GM21529 (cell line): ENCODE measurements around the gene UIMC1.

ENCODE experiments used
- ATAC-seq: cut with Tn5 transposase; IDR thresholded peaks from one replicate; pipeline ENCODE4 v1.9.1; 2021; ENCODE audit not compliant: unreplicated experiment

The UIMC1 gene

GRCh38 chr5:176904276-176904675 is 102.3 kb downstream of the UIMC1 start:
- no peak for ATAC-seq

- no peak for ATAC-seq
Measured at GRCh38 chr5:176902911-176903664, 103.5 kb downstream of the UIMC1 start.

GRCh38 chr5:176902102-176902814 is 104.3 kb downstream of the UIMC1 start:
- ATAC-seq, result no peak

- peak; percentile 63 for ATAC-seq
Measured at GRCh38 chr5:176901260-176902101, 105.1 kb downstream of the UIMC1 start.

- no peak for ATAC-seq
Measured at GRCh38 chr5:176900780-176901204, 105.8 kb downstream of the UIMC1 start.

- no peak for ATAC-seq
Measured at GRCh38 chr5:176899946-176900779, 106.4 kb downstream of the UIMC1 start.

GRCh38 chr5:176899296-176899891 is 107.2 kb downstream of the UIMC1 start, which contains the start of gene HK3:
HK3 (minus strand) TSS chr5:176899346; CDS start chr5:176896159, 3,187 bp downstream.
- no peak for ATAC-seq

GRCh38 chr5:176897263-176897662 is 109.3 kb downstream of the UIMC1 start:
- ATAC-seq, result no peak

GRCh38 chr5:176895831-176896230 is 110.7 kb downstream of the UIMC1 start:
- no peak for ATAC-seq

- ATAC-seq, result no peak
Measured at GRCh38 chr5:176894298-176894697, 112.3 kb downstream of the UIMC1 start.

GRCh38 chr5:176892663-176893062 is 113.9 kb downstream of the UIMC1 start:
- no peak for ATAC-seq

- ATAC-seq, result no peak
Measured at GRCh38 chr5:176891331-176891958, 115.1 kb downstream of the UIMC1 start.

- ATAC-seq, result no peak
Measured at GRCh38 chr5:176890455-176891330, 115.9 kb downstream of the UIMC1 start.

GRCh38 chr5:176889321-176890280 is 117.0 kb downstream of the UIMC1 start:
- no peak for ATAC-seq

GRCh38 chr5:176888865-176889165 is 117.8 kb downstream of the UIMC1 start:
- no peak for ATAC-seq

GRCh38 chr5:176888016-176888864 is 118.3 kb downstream of the UIMC1 start:
- ATAC-seq, result no peak
